HepG2 (cell line): ENCODE results near the gene POLN. TPM values are rescaled to one million over a fixed set of nuclear protein-coding genes. Genes with fewer than 3 reads are reported as not detected.

Experiments used
- ATM ChIP-seq: fragments of 450-650 bp; IDR thresholded peaks from 2 replicates; pipeline ENCODE4 v1.7.1; 2017; ENCODE audit warnings: mild to moderate bottlenecking, borderline replicate concordance
- CERS6 ChIP-seq: sonication (generic); formaldehyde crosslinking; IDR thresholded peaks from 2 replicates; pipeline ENCODE4 v1.5.0; 2020; ENCODE audit warnings: missing genetic modification reagents
- HOXA9 ChIP-seq: sonication (generic); formaldehyde crosslinking; IDR thresholded peaks from 2 replicates; pipeline ENCODE4 v1.8.1; 2022; ENCODE audit warnings: missing genetic modification reagents, mild to moderate bottlenecking, moderate library complexity, borderline replicate concordance
- IRF1 ChIP-seq: sonication (generic); formaldehyde crosslinking; IDR thresholded peaks from 2 replicates; pipeline ENCODE4 v1.4.0; 2020; ENCODE audit warnings: low read depth, mild to moderate bottlenecking, missing genetic modification reagents
- TBP ChIP-seq: sonication (generic); formaldehyde crosslinking; IDR thresholded peaks from 2 replicates; pipeline ENCODE4 v1.5.0; 2020; ENCODE audit warnings: missing genetic modification reagents
- ZBTB44 ChIP-seq: sonication (generic); formaldehyde crosslinking; IDR thresholded peaks from 2 replicates; pipeline ENCODE4 v1.4.0; 2020; ENCODE audit warnings: missing genetic modification reagents
- ZFP41 ChIP-seq: sonication (generic); formaldehyde crosslinking; IDR thresholded peaks from 2 replicates; pipeline ENCODE4 v1.4.0; 2020; ENCODE audit warnings: mild to moderate bottlenecking, missing genetic modification reagents, borderline replicate concordance
- ZFP82 ChIP-seq: sonication (generic); formaldehyde crosslinking; IDR thresholded peaks from 2 replicates; pipeline ENCODE4 v1.5.1; 2020; ENCODE audit warnings: mild to moderate bottlenecking, missing genetic modification reagents, borderline replicate concordance
- ZHX1 ChIP-seq: sonication (generic); formaldehyde crosslinking; IDR thresholded peaks from 2 replicates; pipeline ENCODE4 v1.8.1; 2022; ENCODE audit warnings: low read depth, mild to moderate bottlenecking, missing genetic modification reagents
- ZHX2 ChIP-seq, 2 experiments: sonication (generic) in 1 of 2; formaldehyde crosslinking in 1 of 2; IDR thresholded peaks; 2 replicates each; pipeline versions ENCODE4 v1.6.1 to v1.9.0; 2014 to 2022; ENCODE audit warnings: antibody characterized with exemption in 1 of 2, borderline replicate concordance in 1 of 2, inconsistent platforms in 1 of 2, low read depth in 1 of 2, missing genetic modification reagents in 1 of 2
- ZMAT5 ChIP-seq: sonication (generic); formaldehyde crosslinking; IDR thresholded peaks from 2 replicates; pipeline ENCODE4 v1.5.0; 2020; ENCODE audit warnings: mild to moderate bottlenecking, low read depth, missing genetic modification reagents, borderline replicate concordance
- ZNF10 ChIP-seq: sonication (generic); formaldehyde crosslinking; IDR thresholded peaks from 2 replicates; pipeline ENCODE4 v1.4.0; 2020; ENCODE audit warnings: mild to moderate bottlenecking, low read depth, missing genetic modification reagents, borderline replicate concordance
- ZNF768 ChIP-seq: sonication (generic); formaldehyde crosslinking; IDR thresholded peaks from 2 replicates; pipeline ENCODE4 v1.4.0; 2020; ENCODE audit warnings: missing genetic modification reagents
- polyA plus RNA-seq, 8 experiments: library from polyadenylated mRNA; depleted of rRNA in 3 of 8; stranded (reverse) in 7 of 8; unstranded in 1 of 8; fragments of >200 nt; fragmentation: Illumina TruSeq in 4 of 8; extraction: Trizol in 4 of 8; gene quantifications; 2 replicates each; pipeline versions ENCODE4 v1.2.1 to v1.2.3, GENCODE V29; 2011 to 2016; ENCODE audit warnings: low read depth in 4 of 8, missing spikeins in 1 of 8, mixed read lengths in 1 of 8; ENCODE audit not compliant: insufficient read depth in 1 of 8
- total RNA-seq, 5 experiments: library from RNA; depleted of rRNA; stranded (reverse); fragments of >200 nt; fragmentation: Illumina TruSeq; extraction: Trizol; gene quantifications; 2 replicates each; pipeline ENCODE4 v1.2.3, GENCODE V29; 2016; ENCODE audit warnings: low read depth in 1 of 5

POLN gene
- total and polyA plus RNA-seq, 2 of the 13 experiments (the other 11 are each of a cell fraction or from before 2014, with no cell fraction given) = 0.93 to 1.5 TPM

- TF ChIP-seq ZHX1 (CRISPR knock-in tag) (no peak), TBP (CRISPR knock-in tag) (no peak), ATM (no peak), ZNF10 (CRISPR knock-in tag) (no peak), ZMAT5 (CRISPR knock-in tag) (no peak), ZFP41 (CRISPR knock-in tag) (no peak), CERS6 (no peak), IRF1 (no peak), ZBTB44 (no peak), ZHX2 (IDR thresholded peaks at IDR 0.05; ENCODE audit: low read depth) (no peak), ZHX2 (CRISPR knock-in tag; IDR thresholded peaks at IDR 0.05; ENCODE audit: borderline replicate concordance) (no peak), HOXA9 (0 out of 2 replicates have a peak, but pooled peaks have one; percentile 18), ZFP82 (CRISPR knock-in tag) (no peak), ZNF768 (CRISPR knock-in tag) (peak; percentile 38; the same call in 1 of the 2 replicates)
Measured at GRCh38 chr4:2067446-2068197, 174.3 kb downstream of the POLN start (continued).
